ENCODE measurements around the gene SERPIND1. TPM values are rescaled to one million over a fixed set of nuclear protein-coding genes. Genes with fewer than 3 reads are reported as not detected.

Gene SERPIND1
- total and polyA plus RNA-seq, 2 of the 8 experiments (the other 6 are each of a cell fraction or from before 2014, with no cell fraction given), result not detected

GRCh38 chr22:20749453-20749852 is 24.5 kb upstream of the SERPIND1 start:
- Histone ChIP-seq H2BK15ac (ENCODE audit: low read length) (no peak overlapping the region), H3K4me3 (ENCODE audit: extremely low read depth in 1 of 4, insufficient read depth in 2 of 4, low read depth in 3 of 4, low read length in 4 of 4) (no peak overlapping the region), H3K27me3 (replicated peaks in 1 of 4; ENCODE audit: control insufficient read depth in 3 of 4, extremely low read depth in 1 of 4, insufficient read depth in 3 of 4, low read length in 3 of 4) (no peaks in the 10 kb centered on the region), H4K20me1 (replicated peaks in 1 of 2; ENCODE audit: control insufficient read depth in 1 of 2, insufficient read depth in 2 of 2, low read length in 2 of 2) (peaks cover 2 to 8% of the 10 kb centered on the region in 2 experiments), H3K23me2 (ENCODE audit: low read depth, low read length) (no peaks in the 10 kb centered on the region), H2BK5ac (ENCODE audit: low read depth, low read length) (no peak overlapping the region), H4K91ac (replicated peaks; ENCODE audit: insufficient read length, low read length) (no peak overlapping the region), H4K8ac (ENCODE audit: extremely low read depth, insufficient read depth, low read length) (no peak overlapping the region), H3K9ac (replicated peaks in 1 of 4; ENCODE audit: extremely low read depth in 1 of 4, low read depth in 3 of 4, low read length in 3 of 4) (no peak overlapping the region), H3K56ac (replicated peaks; ENCODE audit: insufficient read length, low read depth, low read length) (no peak overlapping the region), H3K79me1 (ENCODE audit: low read depth, low read length) (no peaks in the 10 kb centered on the region), H2BK120ac (replicated peaks; ENCODE audit: low read depth, low read length) (no peak overlapping the region), H2BK12ac (ENCODE audit: low read depth, low read length) (no peak overlapping the region), H3K4me2 (ENCODE audit: insufficient read depth in 1 of 2, low read depth in 2 of 2, low read length in 2 of 2) (no peak overlapping the region), H2AFZ (ENCODE audit: low read length) (no peak overlapping the region), H3K36me3 (ENCODE audit: control insufficient read depth in 2 of 4, insufficient read depth in 4 of 4, low read length in 3 of 4) (no peaks in the 10 kb centered on the region; a peak in 1 of 8 replicates), H3K9me3 (ENCODE audit: insufficient read depth in 2 of 2, low read depth in 1 of 2, low read length in 1 of 2) (no peaks in the 10 kb centered on the region), H3K4ac (replicated peaks; ENCODE audit: insufficient read length, low read depth, low read length) (no peak overlapping the region), H3K27ac (ENCODE audit: low read depth, low read length) (no peak overlapping the region), H3K4me1 (replicated peaks in 1 of 4; ENCODE audit: control insufficient read depth in 3 of 4, insufficient read depth in 4 of 4, low read length in 3 of 4) (no peaks in the 10 kb centered on the region), H3K18ac (ENCODE audit: extremely low read depth, low read length) (no peak overlapping the region), H3K79me2 (ENCODE audit: control insufficient read depth in 1 of 2, insufficient read depth in 2 of 2, low read length in 2 of 2) (no peaks in the 10 kb centered on the region), H3K23ac (ENCODE audit: insufficient read length) (no peak overlapping the region), H3K14ac (ENCODE audit: insufficient read length) (no peak overlapping the region), H4K5ac (ENCODE audit: insufficient read length, low read depth, low read length) (no peak overlapping the region), H2BK20ac (ENCODE audit: low read length) (no peak overlapping the region), H2AK5ac (ENCODE audit: low read depth, low read length) (no peak overlapping the region)
- CTCF ChIA-PET (ENCODE audit: partially characterized antibody), result interaction anchor here (1.2 to 3.8 kb wide), 2 partner anchors 10 to 35 kb away, joined by 5 to 24 read pairs; no protein-coding TSS in a partner anchor
- POLR2A ChIA-PET (ENCODE audit: partially characterized antibody), result no interaction called here
- no peak for FAIRE-seq
- TF ChIP-seq CHD1 (IDR thresholded peaks at IDR 0.05; ENCODE audit: low read depth, low read length), result no peak
- WGBS, 2 experiments (ENCODE audit: extremely low coverage in 1 of 2, insufficient coverage in 1 of 2, insufficient read length in 1 of 2, insufficient replicate concordance in 2 of 2, low coverage in 1 of 2, low lambda C conversion rate in 2 of 2, missing lambda C conversion rate in 1 of 2), result 96% methylated on average over 3 of the region's 3 CpGs; no CpG with 5 or more reads in 1 of the 2 experiments
- no peak for DNase-seq (ENCODE audit: low read depth in 1 of 2, low spot score in 2 of 2)

All from H1 (cell line).